A673 (cell line): ENCODE data around the gene HRH2. TPM values are rescaled to one million over a fixed set of nuclear protein-coding genes. Genes with fewer than 3 reads are reported as not detected.

Source experiments
- BruUV-seq: library from RNA; stranded (reverse); fragments of 400-500 nt; replicated peaks from 2 replicates; lab custom pipeline; 2021; lab: Mats Ljungman, UMichigan
- CTCF ChIA-PET: fragments of 300-600 bp; sonication (Branson Sonifier 250); formaldehyde crosslinking; loops from one replicate; lab custom pipeline; 2022; ENCODE audit warnings: antibody characterized with exemption; lab: Charles Lee
- POLR2A ChIA-PET: fragments of 300-600 bp; sonication (Branson Sonifier 250); formaldehyde crosslinking; loops from one replicate; lab custom pipeline; 2022; ENCODE audit warnings: antibody characterized with exemption; ENCODE audit not compliant: low non-redundant PET; lab: Charles Lee
- DNase-seq: peaks from one replicate; pipeline ENCODE4 v3.0.0-alpha.2; 2015; ENCODE audit warnings: low spot score
- H3K27ac ChIP-seq: fragments of 200-600 bp; sonication (generic); 2 replicates; pipeline ENCODE4 v1.5.1; 2016; ENCODE audit warnings: mixed run types, low read depth, mild to moderate bottlenecking, mixed read lengths, antibody characterized with exemption, low read length; ENCODE audit not compliant: poor library complexity, severe bottlenecking
- H3K27me3 ChIP-seq: fragments of 200-600 bp; sonication (generic); replicated peaks from 2 replicates; pipeline ENCODE4 v1.6.1; 2017; ENCODE audit warnings: mixed run types, low read depth, mild to moderate bottlenecking, mixed read lengths, antibody characterized with exemption, low read length; ENCODE audit not compliant: insufficient read depth, poor library complexity
- H3K36me3 ChIP-seq: fragments of 200-600 bp; sonication (generic); 2 replicates; pipeline ENCODE4 v1.6.1; 2016; ENCODE audit warnings: mixed run types, mild to moderate bottlenecking, mixed read lengths, antibody characterized with exemption, low read length; ENCODE audit not compliant: insufficient read depth, poor library complexity, severe bottlenecking
- H3K4me1 ChIP-seq: fragments of 200-600 bp; sonication (generic); 2 replicates; pipeline ENCODE4 v1.6.1; 2017; ENCODE audit warnings: mixed run types, mild to moderate bottlenecking, mixed read lengths, antibody characterized with exemption, low read length; ENCODE audit not compliant: insufficient read depth, poor library complexity, severe bottlenecking
- H3K4me3 ChIP-seq: fragments of 200-600 bp; sonication (generic); 2 replicates; pipeline ENCODE4 v1.5.1; 2016; ENCODE audit warnings: low read depth, mixed run types, mild to moderate bottlenecking, mixed read lengths, low read length; ENCODE audit not compliant: poor library complexity, severe bottlenecking
- H3K9me3 ChIP-seq: fragments of 200-600 bp; sonication (generic); 2 replicates; pipeline ENCODE4 v1.6.1; 2016; ENCODE audit warnings: mixed run types, low read depth, mild to moderate bottlenecking, mixed read lengths, antibody characterized with exemption, low read length; ENCODE audit not compliant: poor library complexity, severe bottlenecking
- CTCF ChIP-seq: fragments of 300-800, 200-600 bp; sonication (generic); conservative IDR thresholded peaks from 2 replicates; pipeline ENCODE4 v1.5.1; 2017; ENCODE audit warnings: low read depth, mild to moderate bottlenecking, antibody characterized with exemption, low read length, moderate library complexity, mixed read lengths
- EZH2 ChIP-seq: fragments of 200-600 bp; sonication (generic); IDR thresholded peaks from 2 replicates; pipeline ENCODE4 v1.6.1; 2017; ENCODE audit warnings: borderline replicate concordance, low read depth, mild to moderate bottlenecking, mixed read lengths, antibody characterized with exemption, low read length; ENCODE audit not compliant: poor library complexity, severe bottlenecking
- intact Hi-C: fragments of 100-400 bp; cut with micrococcal nuclease; formaldehyde crosslinking; loops from one replicate; pipeline ENCODE4 v1.10.0; 2022; ENCODE audit not compliant: unreplicated experiment
- total RNA-seq: library from RNA; stranded (reverse); gene quantifications from 2 replicates; pipeline ENCODE4 v1.2.3, GENCODE V29; 2021

Gene HRH2
- total RNA-seq, 1 experiment from 2014 or later: not detected

- no TSS peak for BruUV-seq
These were observed 5.6 kb downstream of the HRH2 start for GRCh38 chr5:175663186-175664184.

GRCh38 chr5:175664723-175665122, 6.9 kb downstream of the HRH2 start:
- intact Hi-C loops: no loop called here
- H3K9me3 ChIP-seq: no peaks in the 10 kb centered on the region
- POLR2A ChIA-PET: no interaction called here
- CTCF ChIA-PET: no interaction called here
- TF ChIP-seq CTCF (no peak), EZH2 (no peak)
- H3K36me3 ChIP-seq: no peaks in the 10 kb centered on the region
- DNase-seq: no peak
- peaks cover 11% of the 10 kb centered on the region for H3K27me3 ChIP-seq
- H3K27ac ChIP-seq: no peak overlapping the region
- no TSS peak for BruUV-seq
- no peaks in the 10 kb centered on the region for H3K4me1 ChIP-seq
- H3K4me3 ChIP-seq: no peak overlapping the region

More at GRCh38 chr5:175663186-175664184, 5.6 kb downstream of the HRH2 start:
- intact Hi-C loops: no loop called here
- DNase-seq: no peak
- ChIA-PET CTCF (no interaction called here), POLR2A (no interaction called here)
- Histone ChIP-seq H3K27me3 (peaks cover 23% of the 10 kb centered on the region), H3K9me3 (no peaks in the 10 kb centered on the region), H3K27ac (no peak overlapping the region), H3K4me1 (no peaks in the 10 kb centered on the region), H3K4me3 (no peak overlapping the region), H3K36me3 (no peaks in the 10 kb centered on the region)
- TF ChIP-seq EZH2 (no peak), CTCF (no peak)

- H3K27me3 ChIP-seq: peaks cover 5% of the 10 kb centered on the region
- no peaks in the 10 kb centered on the region for H3K9me3 ChIP-seq
- no TSS peak for BruUV-seq
- intact Hi-C loops: no loop called here
- no peak for DNase-seq
- no peak for TF ChIP-seq EZH2
- TF ChIP-seq CTCF: no peak
- H3K27ac ChIP-seq: no peak overlapping the region
- no peaks in the 10 kb centered on the region for H3K36me3 ChIP-seq
- H3K4me3 ChIP-seq: no peak overlapping the region
- ChIA-PET POLR2A (no interaction called here), CTCF (no interaction called here)
- no peaks in the 10 kb centered on the region for H3K4me1 ChIP-seq
These were observed 8.3 kb downstream of the HRH2 start for GRCh38 chr5:175666216-175666615.
